Left ventricle myocardium inferior (tissue), 1 donor: Measurements from ENCODE around the gene NTRK3. TPM values are rescaled to one million over a fixed set of nuclear protein-coding genes. Genes with fewer than 3 reads are reported as not detected.
A peak's percentile ranks its signal among the peaks of the same experiment; 100 is the strongest.

Source experiments
- DNase-seq: peaks from one replicate; pipeline ENCODE4 v3.0.0-alpha.2; 2020
- H3K27ac ChIP-seq: fragments of 200-600 bp; replicated peaks from 2 replicates; pipeline ENCODE4 v1.8.0; 2021
- H3K27me3 ChIP-seq: fragments of 200-600 bp; 2 replicates; pipeline ENCODE4 v1.8.0; 2021; ENCODE audit warnings: low read depth
- H3K36me3 ChIP-seq: fragments of 200-600 bp; 2 replicates; pipeline ENCODE4 v1.8.0; 2021
- H3K4me1 ChIP-seq: fragments of 200-600 bp; 2 replicates; pipeline ENCODE4 v1.8.0; 2021
- H3K4me3 ChIP-seq: fragments of 200-600 bp; 2 replicates; pipeline ENCODE4 v1.8.0; 2021; ENCODE audit warnings: mild to moderate bottlenecking, moderate library complexity
- H3K9me3 ChIP-seq: fragments of 200-600 bp; replicated peaks from 2 replicates; pipeline ENCODE4 v1.8.0; 2021
- intact Hi-C: fragments of 100-400 bp; cut with micrococcal nuclease; formaldehyde crosslinking; loops from one replicate; pipeline ENCODE4 v1.11.0; 2022
- total RNA-seq: library from RNA; stranded (reverse); fragmentation: NEBNext Ultra II Directional; extraction: Animal tissue kit (Norgen Biotek cat#: 25700); gene quantifications from one replicate; pipeline ENCODE4 v1.2.1, GENCODE V29; 2021
- TF ChIP-seq, protein P1 (sequence below): fragments of 200-600 bp; IDR thresholded peaks from 2 replicates; pipeline ENCODE4 v1.8.0; 2021; ENCODE audit warnings: antibody characterized with exemption, mild to moderate bottlenecking, borderline replicate concordance
- donor health status: DM: no; HTN: yes; CAD: no; lungs with severe emphysema.

Gene NTRK3
- total RNA-seq, 1 donor from 2014 or later: 1.6 TPM

DNA sequence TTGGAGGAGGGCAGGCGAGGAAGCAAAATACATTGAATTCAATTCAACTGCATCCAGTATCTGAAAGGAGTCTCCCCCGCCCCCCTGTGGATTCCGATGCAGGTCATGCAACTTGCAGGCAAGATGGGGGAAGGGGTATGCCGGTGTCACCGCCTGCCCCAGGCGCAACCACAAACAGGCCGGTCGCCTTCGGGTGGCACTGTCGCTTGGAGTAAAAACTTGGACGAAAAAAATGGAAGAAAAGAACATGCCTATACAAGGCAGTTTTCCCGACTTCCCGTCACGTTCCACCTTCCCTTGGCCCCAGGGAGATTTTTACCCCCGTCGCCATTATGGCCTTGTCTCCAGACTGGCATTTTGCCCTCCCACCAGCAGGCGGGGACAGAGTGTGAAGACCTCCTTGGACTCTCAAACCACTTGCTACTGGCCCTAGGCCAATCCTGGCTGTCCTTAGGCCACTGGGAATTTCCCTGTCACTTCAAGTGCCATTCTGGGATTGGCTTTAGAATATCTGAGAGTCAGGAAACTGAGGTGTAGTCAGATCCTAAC lies 1.6 kb upstream of the NTRK3 start:
- Histone ChIP-seq H3K4me3 (peak overlapping the region; percentile 67), H3K27me3 (peaks cover 84% of the 10 kb centered on the region), H3K36me3 (no peaks in the 10 kb centered on the region), H3K9me3 (no peaks in the 10 kb centered on the region), H3K4me1 (peaks cover 29% of the 10 kb centered on the region), H3K27ac (no peak overlapping the region)
- DNase-seq: no peak
- intact Hi-C loops: no loop called here
- TF ChIP-seq, protein P1, sequence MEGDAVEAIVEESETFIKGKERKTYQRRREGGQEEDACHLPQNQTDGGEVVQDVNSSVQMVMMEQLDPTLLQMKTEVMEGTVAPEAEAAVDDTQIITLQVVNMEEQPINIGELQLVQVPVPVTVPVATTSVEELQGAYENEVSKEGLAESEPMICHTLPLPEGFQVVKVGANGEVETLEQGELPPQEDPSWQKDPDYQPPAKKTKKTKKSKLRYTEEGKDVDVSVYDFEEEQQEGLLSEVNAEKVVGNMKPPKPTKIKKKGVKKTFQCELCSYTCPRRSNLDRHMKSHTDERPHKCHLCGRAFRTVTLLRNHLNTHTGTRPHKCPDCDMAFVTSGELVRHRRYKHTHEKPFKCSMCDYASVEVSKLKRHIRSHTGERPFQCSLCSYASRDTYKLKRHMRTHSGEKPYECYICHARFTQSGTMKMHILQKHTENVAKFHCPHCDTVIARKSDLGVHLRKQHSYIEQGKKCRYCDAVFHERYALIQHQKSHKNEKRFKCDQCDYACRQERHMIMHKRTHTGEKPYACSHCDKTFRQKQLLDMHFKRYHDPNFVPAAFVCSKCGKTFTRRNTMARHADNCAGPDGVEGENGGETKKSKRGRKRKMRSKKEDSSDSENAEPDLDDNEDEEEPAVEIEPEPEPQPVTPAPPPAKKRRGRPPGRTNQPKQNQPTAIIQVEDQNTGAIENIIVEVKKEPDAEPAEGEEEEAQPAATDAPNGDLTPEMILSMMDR: peak; percentile 44

DNA sequence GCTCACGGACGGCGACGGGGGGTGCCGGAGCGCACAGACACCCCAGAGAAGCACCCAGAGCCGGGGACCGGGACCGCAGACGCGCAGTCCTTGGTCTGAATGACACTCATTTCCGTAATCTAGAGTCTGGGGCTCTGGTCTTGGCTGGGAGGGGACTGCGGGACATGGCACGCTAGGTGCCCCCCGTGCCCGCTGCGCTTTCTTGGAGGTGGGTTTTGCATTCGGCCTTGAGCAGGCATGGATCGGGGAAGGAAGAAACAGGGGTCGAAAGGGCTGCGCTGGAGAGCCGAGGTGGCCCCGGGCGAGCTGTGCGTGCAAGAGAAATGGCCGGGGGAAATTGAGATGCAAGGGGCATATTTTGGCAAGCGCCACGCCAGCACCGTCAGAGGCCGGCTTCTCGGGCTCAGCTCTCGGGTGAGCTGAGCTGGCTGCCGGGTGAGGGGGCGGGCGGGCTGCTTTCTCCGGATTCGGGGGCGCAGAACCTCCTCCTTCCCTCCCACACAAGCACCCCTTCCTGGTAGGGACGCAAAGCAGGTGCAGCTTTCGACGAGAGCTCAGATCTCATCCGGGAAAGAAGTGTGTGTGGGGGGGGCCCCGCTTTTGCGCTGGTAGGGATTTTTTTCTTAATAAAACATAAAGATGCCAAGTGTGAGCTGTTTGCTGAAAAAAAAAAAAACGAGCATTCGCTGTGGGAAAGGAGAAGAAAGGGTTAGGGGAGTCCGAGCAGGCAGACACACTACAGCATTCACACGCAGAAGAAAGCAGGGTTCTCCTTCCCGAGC lies 963 bp upstream of the NTRK3 start:
- no peak for DNase-seq
- TF ChIP-seq, protein P1: no peak
- Histone ChIP-seq H3K27ac (peak overlapping the region; percentile 23), H3K4me1 (peaks cover 29% of the 10 kb centered on the region), H3K9me3 (no peaks in the 10 kb centered on the region), H3K27me3 (peaks cover 87% of the 10 kb centered on the region), H3K4me3 (peak overlapping the region; percentile 67), H3K36me3 (no peaks in the 10 kb centered on the region)
- intact Hi-C loops: no loop called here

- Histone ChIP-seq H3K27ac (no peak overlapping the region), H3K27me3 (peaks cover 88% of the 10 kb centered on the region)
These were observed 858 bp downstream of the NTRK3 start for GRCh38 chr15:88255484-88256278.

DNA sequence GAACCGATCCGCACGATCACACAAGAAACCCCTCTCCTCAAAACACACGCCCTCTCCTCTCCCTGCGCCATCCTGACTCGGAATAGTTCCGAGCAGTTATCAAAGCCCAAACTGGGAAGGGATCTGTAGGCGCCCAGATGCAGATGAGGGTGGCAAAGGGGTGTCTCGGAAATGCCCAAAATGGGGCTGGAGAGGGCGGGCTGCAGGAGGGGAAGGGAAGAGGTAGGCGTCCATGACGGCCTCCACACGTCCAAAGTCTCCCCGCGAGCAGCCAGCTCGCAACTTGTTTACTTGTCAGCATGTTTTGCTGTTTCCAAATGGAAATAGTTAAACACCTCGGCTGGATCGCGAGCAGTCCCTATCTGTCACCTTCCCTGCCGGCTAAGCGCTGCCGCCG lies 1.5 kb downstream of the NTRK3 start:
- Histone ChIP-seq H3K4me3 (peak overlapping the region; percentile 67), H3K4me1 (peaks cover 29% of the 10 kb centered on the region), H3K27ac (no peak overlapping the region), H3K27me3 (peaks cover 90% of the 10 kb centered on the region), H3K36me3 (no peaks in the 10 kb centered on the region), H3K9me3 (no peaks in the 10 kb centered on the region)
- no peak for DNase-seq
- TF ChIP-seq, protein P1: no peak
- intact Hi-C loops: no loop called here

More at GRCh38 chr15:88255484-88256278, 858 bp downstream of the NTRK3 start:
- H3K4me1 ChIP-seq: peaks cover 29% of the 10 kb centered on the region
- TF ChIP-seq, protein P1: no peak
- no peaks in the 10 kb centered on the region for H3K9me3 ChIP-seq
- no peak for DNase-seq
- no peaks in the 10 kb centered on the region for H3K36me3 ChIP-seq
- intact Hi-C loops: no loop called here
- H3K4me3 ChIP-seq: peak overlapping the region; percentile 67

- H3K4me1 ChIP-seq: peaks cover 36% of the 10 kb centered on the region
- H3K27ac ChIP-seq: no peak overlapping the region
- H3K4me3 ChIP-seq: no peak overlapping the region
- no peaks in the 10 kb centered on the region for H3K36me3 ChIP-seq
- DNase-seq: no peak
- no peaks in the 10 kb centered on the region for H3K9me3 ChIP-seq
- peaks cover 82% of the 10 kb centered on the region for H3K27me3 ChIP-seq
- intact Hi-C loops: no loop called here
- TF ChIP-seq, protein P1: no peak
These were observed 4.1 kb downstream of the NTRK3 start for GRCh38 chr15:88252441-88252840.
